HG03095 (cell line): Measurements from ENCODE around the gene POLDIP2.

Experiments
- ATAC-seq: cut with Tn5 transposase; IDR thresholded peaks from one replicate; pipeline ENCODE4 v1.9.1; 2021; ENCODE audit warnings: moderate library complexity; ENCODE audit not compliant: unreplicated experiment

Gene POLDIP2

DNA sequence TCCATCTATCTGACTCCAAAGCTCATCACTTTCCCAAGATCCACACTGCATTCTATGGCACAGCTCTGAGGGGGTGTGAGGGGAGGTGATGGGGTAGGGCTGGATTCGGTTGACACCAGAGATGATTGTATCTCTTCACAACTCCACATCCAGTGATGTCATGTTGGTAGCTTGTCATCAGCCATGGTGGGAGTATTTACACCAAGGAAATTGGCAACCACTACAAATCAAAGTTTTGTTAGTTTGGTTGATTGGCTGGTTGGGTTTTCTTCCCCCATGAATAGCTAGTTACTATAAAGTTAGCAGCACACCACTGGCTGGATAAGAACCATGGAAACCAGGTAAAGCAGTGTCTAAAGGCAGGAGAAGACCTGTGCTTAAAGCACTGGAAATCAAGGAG is 33.7 kb upstream of the POLDIP2 start:
- ATAC-seq: no peak

DNA sequence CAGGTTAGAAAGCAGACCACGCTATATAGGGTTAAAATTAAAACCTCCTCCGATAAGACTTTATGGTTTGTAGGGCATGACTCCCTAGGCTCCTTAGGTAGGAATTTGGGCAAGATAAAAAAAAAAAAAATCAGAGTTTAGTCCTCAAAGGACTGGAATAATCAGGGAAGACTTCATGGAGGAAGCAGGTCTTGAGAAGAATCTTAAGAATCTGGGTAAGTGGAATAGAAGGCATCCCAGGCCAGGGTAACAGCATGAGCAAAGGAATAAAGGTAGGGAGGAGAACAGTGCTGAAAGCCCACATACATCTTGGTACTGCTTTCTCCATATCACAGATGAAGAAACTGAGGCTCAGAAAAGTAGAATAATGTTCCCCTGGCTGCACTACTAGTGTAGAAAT is 33.2 kb upstream of the POLDIP2 start:
- no peak for ATAC-seq

DNA sequence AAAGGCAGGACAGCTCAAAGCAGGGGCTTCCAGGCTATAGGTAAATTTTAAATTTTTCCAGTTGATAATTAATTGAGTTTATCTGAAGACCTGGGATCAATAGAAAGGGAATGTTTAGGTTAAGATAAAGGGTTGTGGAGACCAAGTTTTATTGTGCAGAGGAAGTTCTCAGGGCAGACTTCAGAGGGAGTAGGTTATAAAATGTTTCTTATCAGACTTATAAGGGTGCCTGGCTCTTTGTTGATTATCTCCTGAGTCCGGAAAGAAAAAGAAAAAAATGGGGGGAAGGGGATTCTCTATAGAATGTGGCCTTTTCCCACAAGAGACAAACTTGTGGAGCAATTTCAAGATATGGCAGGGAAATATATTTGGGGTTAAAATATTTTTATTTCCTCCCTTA is 32.8 kb upstream of the POLDIP2 start:
- ATAC-seq: no peak

DNA sequence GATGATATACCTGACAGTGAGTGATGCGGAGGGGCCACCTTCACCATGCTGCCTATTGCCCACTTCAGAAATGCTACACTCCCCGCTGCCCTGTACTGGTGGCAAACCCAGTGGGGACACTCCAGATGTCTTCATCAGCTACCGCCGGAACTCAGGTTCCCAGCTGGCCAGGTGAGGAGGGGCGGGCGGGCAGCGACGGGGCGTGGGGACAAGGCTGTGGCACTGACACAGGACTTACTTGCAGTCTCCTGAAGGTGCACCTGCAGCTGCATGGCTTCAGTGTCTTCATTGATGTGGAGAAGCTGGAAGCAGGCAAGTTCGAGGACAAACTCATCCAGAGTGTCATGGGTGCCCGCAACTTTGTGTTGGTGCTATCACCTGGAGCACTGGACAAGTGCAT is 30.8 kb upstream of the POLDIP2 start:
- no peak for ATAC-seq

GRCh38 chr17:28386391-28386790 is 29.1 kb upstream of the POLDIP2 start:
- ATAC-seq: no peak

DNA sequence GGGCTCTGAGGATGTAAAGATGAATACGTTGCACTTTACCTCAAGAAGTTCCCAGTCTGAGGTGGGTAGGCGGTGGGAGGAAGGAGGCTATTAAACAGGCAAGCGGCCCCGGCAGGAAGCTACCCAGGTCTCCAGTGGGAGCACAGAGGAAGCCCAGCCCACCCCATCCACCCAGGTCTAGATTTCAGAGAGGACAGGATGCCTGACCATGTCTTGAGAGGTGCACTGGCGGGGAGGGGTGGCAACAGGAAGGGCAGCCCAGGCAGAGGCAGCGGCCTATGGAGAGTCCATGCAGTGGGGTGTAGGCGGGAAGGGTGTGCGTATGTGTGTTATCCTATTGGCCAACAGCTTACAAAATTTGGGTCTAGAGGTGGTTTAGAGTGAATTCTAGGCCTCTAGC is 28.1 kb upstream of the POLDIP2 start:
- ATAC-seq: no peak

- ATAC-seq: no peak
Observed at GRCh38 chr17:28385037-28385400, 27.7 kb upstream of the POLDIP2 start.

DNA sequence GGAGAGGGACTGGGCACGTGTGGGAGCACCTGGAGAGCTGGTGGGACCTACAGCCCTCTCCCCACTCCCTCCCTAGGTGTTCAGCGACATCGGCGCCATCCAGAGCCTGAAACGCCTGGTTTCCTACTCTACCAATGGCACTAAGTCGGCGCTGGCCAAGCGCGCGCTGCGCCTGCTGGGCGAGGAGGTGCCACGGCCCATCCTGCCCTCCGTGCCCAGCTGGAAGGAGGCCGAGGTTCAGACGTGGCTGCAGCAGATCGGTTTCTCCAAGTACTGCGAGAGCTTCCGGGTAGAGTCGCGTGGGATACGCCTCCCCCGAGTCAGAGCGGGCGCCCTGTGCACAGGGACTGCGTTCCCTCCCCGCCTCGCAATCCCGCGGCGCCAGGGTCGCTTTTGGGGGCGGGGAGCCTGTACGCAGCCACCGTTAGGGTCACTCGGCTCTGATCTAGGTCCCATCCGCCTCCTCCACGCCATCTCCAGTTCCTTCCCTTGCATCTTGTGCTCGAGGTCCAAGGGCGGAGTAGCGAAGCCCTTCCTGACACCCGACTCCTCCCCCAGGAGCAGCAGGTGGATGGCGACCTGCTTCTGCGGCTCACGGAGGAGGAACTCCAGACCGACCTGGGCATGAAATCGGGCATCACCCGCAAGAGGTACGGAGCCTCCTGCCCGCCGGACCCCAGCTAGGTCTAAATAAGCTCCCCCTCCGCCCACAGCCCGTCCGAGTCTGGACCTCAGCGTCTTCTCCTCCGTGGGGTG is 27.1 kb upstream of the POLDIP2 start:
- peak; percentile 69 for ATAC-seq

GRCh38 chr17:28381141-28381825 is 24.0 kb upstream of the POLDIP2 start:
- ATAC-seq: no peak

GRCh38 chr17:28379814-28380801 is 22.8 kb upstream of the POLDIP2 start:
- ATAC-seq: no peak

DNA sequence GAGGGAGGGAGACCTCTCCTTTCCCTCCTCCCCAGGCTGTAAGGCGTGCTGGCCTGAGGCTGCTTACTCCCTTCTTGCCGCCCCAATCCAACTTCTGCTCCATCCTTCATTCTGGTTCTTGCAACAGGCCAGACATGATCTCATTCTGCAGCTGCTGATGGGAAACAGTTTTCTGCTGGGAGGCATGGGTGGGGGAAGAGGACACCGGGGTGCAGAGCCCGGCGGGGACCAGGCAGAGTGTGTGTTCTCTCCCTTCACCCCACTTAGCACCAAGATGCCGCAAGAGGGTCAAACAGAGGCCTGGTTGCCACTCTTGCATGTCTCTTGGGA is 15.6 kb upstream of the POLDIP2 start:
- ATAC-seq: no peak

DNA sequence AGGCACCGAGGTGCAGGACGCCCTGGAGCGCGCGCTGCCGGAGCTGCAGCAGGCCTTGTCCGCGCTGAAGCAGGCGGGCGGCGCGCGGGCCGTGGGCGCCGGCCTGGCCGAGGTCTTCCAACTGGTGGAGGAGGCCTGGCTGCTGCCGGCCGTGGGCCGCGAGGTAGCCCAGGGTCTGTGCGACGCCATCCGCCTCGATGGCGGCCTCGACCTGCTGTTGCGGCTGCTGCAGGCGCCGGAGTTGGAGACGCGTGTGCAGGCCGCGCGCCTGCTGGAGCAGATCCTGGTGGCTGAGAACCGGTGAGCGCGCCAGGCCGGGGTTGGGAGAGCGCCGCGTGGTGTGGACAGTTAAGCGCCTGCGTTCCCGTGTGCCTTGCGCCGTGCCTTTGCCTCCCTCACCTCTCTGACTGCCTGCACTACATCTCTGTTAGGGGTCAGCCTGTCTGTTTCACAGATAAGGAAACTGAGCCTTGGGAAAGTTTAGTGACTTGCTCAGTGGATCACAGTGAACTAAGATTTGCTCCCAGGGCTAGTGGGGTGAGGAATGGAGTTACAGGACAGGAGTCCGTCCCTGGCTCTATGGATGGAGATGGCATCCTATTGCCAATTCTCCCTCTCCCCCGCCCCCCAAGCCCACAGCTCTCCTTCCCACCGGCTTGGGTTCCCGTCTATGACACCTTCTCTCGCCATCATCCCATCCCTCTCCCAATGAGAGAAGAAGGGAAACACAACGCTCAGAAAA is 15.0 kb upstream of the POLDIP2 start:
- ATAC-seq: no peak

- ATAC-seq: peak; percentile 59
Observed at GRCh38 chr17:28371245-28372202, 14.2 kb upstream of the POLDIP2 start, which contains the start of gene SARM1. SARM1 (plus strand) TSS chr17:28371694; CDS start chr17:28372033, 339 bp downstream.

DNA sequence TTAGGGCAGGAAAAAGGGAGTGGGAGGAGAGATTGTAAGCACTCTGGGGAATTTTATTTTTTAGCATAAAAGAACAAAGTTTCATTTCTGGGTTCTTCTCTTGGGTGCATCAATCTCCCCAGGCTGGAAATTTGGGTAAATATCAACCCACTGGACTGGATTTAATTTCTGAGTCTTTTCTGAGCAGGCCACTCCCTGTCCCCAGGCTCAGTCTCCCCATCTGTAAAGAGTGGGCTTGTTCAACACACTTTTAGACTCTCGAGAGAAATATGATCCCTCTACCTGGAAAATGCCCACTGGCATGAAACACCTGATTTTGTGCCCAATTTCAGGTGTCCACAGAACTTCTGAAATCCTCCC is 13.4 kb upstream of the POLDIP2 start:
- no peak for ATAC-seq

DNA sequence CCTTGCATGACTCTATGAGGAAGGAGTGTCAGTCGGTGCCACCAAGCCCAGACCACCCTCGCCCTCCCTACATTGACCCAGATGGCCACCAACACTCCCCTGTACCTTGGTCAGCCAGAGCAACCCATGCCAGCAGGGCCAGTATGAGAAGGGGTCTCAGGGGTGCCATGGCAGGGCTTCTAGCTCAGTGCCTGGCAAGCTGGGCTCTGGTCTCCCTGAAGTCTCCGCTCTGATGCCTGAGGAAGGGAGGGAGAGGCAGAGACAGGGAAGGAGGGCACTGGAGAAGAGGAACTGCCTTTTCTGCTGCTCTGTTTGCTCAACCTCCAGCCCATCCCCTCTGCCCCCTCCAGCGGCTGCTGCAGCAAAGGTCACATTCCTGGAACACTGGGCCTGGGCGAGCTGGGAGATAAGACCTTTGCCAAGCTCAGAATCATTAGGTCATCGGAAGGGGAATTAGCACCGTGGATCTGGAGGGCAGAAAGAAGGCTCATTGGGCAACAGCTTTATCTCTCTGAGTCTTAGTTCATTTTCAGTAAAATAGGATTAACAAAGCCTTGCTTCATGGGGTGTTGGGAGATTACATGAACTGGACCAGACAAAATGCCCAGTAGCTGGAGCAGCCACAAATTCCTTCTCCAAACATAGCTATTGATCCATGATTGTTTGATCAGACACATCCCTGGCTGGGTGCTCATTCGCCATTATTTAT is 12.9 kb upstream of the POLDIP2 start, which contains the start of gene VTN:
Gene VTN (minus strand): TSS at position 273 of the 709 bp plus-strand sequence. CDS start 104 bp downstream, at position 169.
- ATAC-seq: no peak

GRCh38 chr17:28369684-28370034 is 12.3 kb upstream of the POLDIP2 start:
- ATAC-seq: no peak

DNA sequence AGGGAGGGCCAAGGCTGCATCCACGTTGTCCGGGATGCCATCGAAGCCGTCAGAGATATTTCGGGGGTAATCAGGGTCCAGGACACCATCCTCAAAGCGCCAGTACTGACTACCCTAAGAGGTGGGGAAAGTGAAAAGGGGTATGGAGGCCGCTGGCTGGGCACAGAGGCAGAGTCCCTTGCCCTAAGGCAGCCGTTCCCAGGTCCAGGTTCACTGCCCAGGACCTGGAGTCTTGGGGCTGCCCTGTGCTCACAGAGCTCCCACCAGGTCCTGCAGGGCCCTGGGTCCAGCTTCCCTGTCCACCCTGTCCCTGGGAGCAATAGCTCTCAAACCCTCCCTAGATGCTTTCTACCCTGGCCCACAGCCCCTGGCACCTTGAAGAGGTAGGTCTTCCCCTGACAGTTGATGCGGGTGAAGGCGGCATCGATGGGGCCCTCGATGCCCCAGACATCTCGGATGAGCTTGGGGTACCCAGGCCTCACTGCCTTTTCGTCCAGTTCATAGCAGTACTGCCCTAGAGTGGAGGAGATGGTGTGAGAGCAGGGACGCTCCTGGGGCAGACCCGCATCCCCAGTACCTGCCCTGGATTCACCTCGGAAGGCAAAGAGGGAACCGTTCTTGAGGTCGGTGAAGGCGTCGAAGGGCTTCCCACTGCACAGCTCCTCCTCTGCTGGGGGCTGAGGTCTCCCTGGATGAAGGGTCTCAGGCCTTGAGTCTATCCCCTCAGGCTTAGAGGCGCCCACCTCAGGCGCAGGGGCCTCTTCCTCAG is 11.8 kb upstream of the POLDIP2 start:
- no peak for ATAC-seq

DNA sequence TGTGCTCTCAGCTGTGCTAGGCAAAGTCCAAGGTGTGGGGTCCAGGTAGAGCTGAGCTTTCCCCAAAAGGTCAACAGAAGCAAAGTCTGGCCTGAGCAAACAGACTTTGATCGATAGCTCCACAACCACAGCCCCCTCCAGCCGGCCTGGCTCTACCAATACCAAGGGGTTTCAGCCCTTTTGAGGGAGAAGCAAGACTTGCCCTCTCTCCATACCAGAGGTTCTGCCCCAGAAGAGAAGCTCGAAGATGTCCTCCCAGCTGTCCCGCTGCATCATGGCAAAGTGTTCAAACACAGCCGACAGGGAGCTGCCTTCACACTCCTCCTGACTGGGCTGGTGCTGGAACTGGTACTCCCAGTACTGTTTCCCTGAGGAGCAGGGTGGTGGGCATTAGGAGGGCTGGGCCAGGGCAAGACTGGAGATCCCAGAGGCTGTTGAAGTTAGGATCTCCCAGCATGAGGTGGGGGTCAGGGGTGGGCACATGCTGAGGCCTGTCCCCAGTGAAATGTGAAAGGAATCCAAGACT is 11.0 kb upstream of the POLDIP2 start:
- ATAC-seq: no peak
